HG03354 (cell line): ENCODE results near the gene NOTO.
"Not testable (repeated sequence)": the region's sequence is repeated elsewhere in the genome, so short reads cannot be mapped to it uniquely, and the experiment has no call there.

ENCODE experiments used
- ATAC-seq: cut with Tn5 transposase; IDR thresholded peaks from one replicate; pipeline ENCODE4 v1.9.1; 2021; ENCODE audit warnings: mild to moderate bottlenecking; ENCODE audit not compliant: unreplicated experiment, poor library complexity, severe bottlenecking

NOTO gene

GRCh38 chr2:73187549-73187948 lies 14.8 kb upstream of the NOTO start:
- ATAC-seq: no peak

GRCh38 chr2:73197579-73197978 lies 4.8 kb upstream of the NOTO start:
- ATAC-seq: no peak

DNA sequence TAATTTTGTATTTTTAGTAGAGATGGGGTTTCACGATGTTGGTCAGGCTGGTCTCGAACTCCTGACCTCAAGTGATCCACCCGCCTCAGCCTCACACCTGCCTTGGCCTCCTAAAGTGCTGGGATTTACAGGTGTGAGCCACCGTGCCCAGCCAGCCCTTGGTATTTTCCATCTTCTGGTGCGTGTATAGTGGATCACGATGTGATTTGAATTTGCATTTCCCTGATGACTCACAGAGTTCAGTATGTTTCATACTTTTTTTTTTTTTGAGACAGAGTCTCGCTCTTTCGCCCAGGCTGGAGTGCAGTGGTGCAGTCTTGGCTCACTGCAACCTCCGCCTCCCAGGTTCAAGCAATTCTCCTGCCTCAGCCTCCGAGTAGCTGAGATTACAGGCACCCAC lies 2.1 kb upstream of the NOTO start:
- ATAC-seq: not testable (repeated sequence)

DNA sequence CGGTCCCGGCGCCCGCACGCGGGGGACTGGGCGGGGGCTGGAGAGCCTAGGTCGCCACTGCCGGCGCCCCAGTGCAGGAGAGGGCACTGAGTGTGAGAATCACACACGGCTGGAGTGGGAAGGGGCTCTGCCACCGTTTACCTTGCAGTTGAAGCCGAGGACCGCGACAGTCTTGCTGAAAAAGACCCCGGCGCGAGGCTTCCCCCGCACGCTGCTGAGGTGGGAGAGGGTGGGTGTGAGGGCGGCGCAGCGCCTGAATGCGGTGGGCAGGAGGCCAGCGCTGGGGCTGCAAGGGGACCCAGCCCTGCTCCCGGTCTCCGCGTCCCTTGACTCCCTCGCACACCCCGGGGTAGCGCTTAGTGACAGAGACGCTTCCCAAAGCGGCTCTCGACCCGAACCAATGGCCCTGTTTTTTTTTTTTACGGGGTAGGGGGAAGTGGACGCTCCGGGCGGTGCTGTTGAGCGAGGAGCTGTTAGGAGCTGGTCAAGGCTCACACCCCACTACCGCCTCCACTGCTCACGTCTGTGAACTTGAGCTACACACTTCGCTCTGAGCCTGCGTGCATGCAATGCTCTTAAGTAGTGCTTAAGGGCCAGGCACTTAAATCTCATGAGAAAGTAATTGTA lies 794 bp downstream of the NOTO start:
- ATAC-seq: no peak

- ATAC-seq: no peak
Observed at GRCh38 chr2:73205611-73206010, 3.2 kb downstream of the NOTO start.

DNA sequence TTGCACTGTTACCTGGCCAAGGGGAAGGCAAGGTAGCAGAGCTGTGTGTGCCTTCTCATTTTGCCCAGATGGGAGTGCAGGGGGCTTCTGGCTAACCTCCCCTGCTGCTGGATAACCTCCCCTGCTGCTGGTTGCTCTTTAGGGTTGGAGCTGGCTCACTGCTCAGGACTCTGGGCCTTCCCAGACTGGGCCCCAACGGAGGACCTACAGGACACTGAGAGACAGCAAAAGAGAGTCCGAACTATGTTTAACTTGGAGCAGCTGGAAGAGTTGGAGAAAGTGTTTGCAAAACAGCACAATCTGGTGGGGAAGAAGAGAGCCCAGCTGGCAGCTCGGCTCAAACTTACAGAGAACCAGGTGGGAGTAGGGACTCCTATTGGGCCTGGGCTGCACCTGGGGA lies 5.9 kb downstream of the NOTO start:
- no peak for ATAC-seq

DNA sequence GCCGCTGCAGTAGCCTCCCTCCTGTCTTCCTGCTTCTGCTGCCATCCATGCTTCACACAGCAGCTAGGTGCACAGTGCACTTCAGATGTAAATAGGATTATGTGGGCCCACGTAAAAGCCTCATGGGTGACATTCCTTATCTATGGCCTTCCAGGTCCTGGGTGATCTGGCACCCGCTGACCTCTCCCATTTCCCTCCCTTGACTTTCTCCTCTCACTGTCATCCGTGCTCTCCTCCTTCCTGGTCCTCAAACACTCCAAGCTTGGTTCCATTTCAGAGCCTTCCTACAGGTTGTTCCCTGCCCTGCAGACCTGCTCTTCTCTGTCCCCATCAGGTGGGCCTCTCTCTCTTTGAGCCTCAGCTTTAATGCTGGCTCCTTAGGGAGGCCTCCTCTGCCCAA lies 7.6 kb downstream of the NOTO start:
- no peak for ATAC-seq

GRCh38 chr2:73210696-73211095 lies 8.3 kb downstream of the NOTO start:
- ATAC-seq: no peak

GRCh38 chr2:73212098-73212447 lies 9.7 kb downstream of the NOTO start:
- no peak for ATAC-seq

- peak; percentile 76 for ATAC-seq
Observed at GRCh38 chr2:73212448-73213176, 10.2 kb downstream of the NOTO start.

DNA sequence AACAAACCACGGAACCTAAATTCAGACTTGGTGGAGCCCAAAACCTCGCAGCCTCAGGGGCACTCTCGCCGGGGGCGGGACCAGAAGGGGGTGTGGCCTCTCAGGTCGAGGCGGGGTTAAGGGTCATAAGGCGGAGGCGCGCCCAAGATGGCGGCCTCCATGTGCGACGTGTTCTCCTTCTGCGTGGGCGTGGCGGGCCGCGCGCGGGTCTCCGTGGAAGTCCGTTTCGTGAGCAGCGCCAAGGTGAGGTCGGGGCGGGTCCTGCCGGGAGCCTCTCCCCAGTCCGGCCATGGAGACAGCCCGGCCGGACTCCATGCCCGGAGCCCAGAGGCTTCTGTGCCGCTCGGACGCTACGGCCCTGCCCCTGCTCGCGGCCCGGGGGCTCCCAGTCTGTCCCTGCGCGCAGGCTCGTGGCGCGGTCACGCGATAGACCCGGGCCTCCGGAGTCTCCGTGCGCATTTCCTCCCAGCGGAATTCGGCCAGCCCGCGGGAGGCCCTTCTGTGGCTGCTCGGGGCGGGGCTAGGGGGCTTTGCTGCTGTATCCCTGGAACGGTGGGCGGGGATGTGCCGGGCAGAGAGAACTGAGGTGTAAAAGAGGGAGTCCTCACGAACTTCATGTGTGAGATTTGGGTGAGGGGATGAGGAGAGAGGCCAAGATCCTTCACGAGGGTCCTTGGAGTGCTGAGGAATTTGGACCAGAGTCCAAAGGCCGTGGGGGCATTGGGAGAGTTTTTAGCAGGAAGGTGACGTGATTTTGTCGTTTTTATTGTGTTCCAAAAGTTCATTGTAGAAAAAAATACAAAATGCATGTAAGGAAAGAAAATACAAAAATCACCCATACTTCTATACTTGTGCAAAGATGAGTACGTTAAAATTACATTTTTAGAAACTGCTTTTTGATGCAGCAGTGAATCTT lies 12.0 kb downstream of the NOTO start, which contains the start of gene SMYD5:
SMYD5 (plus strand) TSS at position 126 of the 916 bp plus-strand sequence; CDS start at position 148, 22 bp downstream.
- ATAC-seq: peak; percentile 96

- no peak for ATAC-seq
Observed at GRCh38 chr2:73215254-73215653, 12.9 kb downstream of the NOTO start.

GRCh38 chr2:73217160-73217559 lies 14.8 kb downstream of the NOTO start:
- ATAC-seq: no peak

DNA sequence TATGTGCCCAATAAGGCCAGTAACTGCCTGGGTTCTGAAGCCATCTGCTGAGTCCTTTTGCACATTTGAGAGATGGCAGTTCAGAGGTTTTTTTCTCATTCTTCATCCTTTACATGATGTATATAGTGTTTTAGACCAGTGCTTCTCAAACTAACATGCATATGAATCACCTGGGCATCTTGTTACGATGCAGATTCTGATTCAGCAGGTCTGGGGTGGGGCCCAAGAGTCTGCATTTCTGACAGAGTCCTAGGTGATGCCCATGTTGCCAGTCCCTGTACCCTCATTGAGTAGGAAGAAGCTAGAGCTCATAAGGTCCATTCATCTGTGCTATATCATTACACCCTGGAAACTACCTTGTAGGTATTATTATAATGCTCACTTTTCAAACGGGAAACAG lies 15.5 kb downstream of the NOTO start:
- no peak for ATAC-seq

GRCh38 chr2:73218298-73218697 lies 15.9 kb downstream of the NOTO start:
- ATAC-seq: no peak

DNA sequence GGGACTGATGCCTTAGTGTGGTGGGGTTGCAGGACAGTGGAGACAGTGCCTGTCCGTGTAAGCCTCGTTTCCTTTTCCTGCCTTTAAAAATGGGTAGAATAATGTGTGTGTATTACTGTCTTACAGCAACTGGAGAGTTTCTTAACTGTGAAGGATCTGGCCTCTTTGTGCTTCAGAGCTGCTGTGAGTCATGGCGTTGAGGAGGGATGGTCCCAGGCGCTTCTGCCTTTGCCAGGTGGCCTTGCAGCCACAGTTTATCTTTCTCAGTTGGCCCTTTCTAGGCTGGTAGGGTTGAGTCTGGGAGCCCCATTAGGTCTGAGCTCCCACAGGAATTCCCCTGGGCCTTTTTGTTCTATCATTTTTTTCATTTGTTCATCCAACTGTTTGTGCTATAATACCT lies 21.4 kb downstream of the NOTO start:
- no peak for ATAC-seq

- ATAC-seq: no peak
Observed at GRCh38 chr2:73225513-73226360, 23.4 kb downstream of the NOTO start.

DNA sequence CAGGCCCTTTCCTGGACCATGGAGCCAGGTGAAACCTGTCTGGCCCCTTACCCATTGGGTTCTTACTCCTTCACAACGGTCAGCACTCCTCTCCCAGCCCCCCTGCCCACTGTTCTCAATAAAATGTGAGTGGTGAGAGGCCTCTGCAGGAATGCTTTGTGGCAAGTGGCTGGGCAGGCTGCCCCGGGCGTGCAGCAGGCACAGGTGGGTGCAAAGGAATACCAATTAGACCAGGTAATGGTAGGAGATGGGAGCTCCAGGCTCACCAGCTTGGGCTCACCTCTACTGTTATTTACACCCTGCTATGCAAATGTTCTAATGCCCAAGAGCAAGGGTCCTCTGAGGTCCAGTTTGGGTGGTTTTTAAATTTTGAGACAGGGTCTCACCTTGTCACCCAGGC lies 24.7 kb downstream of the NOTO start:
- no peak for ATAC-seq

DNA sequence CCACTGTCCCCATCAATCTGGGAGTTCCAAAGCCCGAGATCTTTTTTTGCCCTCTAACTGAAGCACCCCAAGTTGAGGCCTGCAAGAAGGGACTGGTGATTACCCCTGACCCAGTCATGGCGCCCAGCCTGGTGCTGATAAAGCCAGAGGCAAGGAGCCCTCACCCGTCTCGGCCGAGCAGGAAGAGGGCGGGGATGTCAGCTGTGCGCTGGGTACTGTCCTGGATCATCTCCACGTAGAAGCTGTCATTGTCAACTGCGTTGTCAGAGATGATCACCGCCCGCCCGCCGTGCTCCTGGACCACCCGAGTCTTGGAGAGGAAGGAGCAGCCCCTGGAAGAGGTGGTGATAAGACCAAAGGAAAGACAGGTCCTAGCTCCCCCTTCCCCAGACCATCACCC lies 26.3 kb downstream of the NOTO start:
- no peak for ATAC-seq
